Endothelial cell of umbilical vein (primary cell): ENCODE measurements around the gene REPS1. TPM values are rescaled to one million over a fixed set of nuclear protein-coding genes. Genes with fewer than 3 reads are reported as not detected.

Experiments used
- BruUV-seq: library from RNA; stranded (reverse); fragments of 400-500 nt; replicated peaks from 2 replicates; lab custom pipeline; 2021; lab: Mats Ljungman, UMichigan
- CTCF ChIA-PET: fragments of 300-600, 350-600 bp; sonication (Branson Sonifier 250); formaldehyde crosslinking; loops from one replicate; lab custom pipeline; 2021; ENCODE audit warnings: antibody characterized with exemption, inconsistent platforms; lab: Charles Lee
- POLR2A ChIA-PET: fragments of 300-600, 350-600 bp; sonication (Branson Sonifier 250); formaldehyde crosslinking; loops from one replicate; lab custom pipeline; 2021; ENCODE audit warnings: antibody characterized with exemption, inconsistent platforms; lab: Charles Lee
- DNase-seq: peaks from one replicate; pipeline ENCODE4 v3.0.0-alpha.2; 2011; ENCODE audit warnings: low read depth, low spot score
- FAIRE-seq: peaks from 2 replicates; lab custom pipeline; 2011; peaks lifted over from hg19 to GRCh38; lab: Jason Lieb, UNC
- H2AFZ ChIP-seq: 2 replicates; pipeline ENCODE4 v1.6.0; 2012; ENCODE audit warnings: low read depth, low read length, control low read depth, inconsistent platforms
- H3K27ac ChIP-seq: 2 replicates; pipeline ENCODE4 v1.5.1; 2011; ENCODE audit warnings: low read depth, mild to moderate bottlenecking, control low read depth, low read length, moderate library complexity; ENCODE audit not compliant: insufficient read depth
- H3K27me3 ChIP-seq, 2 experiments: 2 replicates each; pipeline versions ENCODE4 v1.6.0 to v1.6.1; 2011; ENCODE audit warnings: low read length in 2 of 2, mixed read lengths in 1 of 2; ENCODE audit not compliant: control insufficient read depth in 2 of 2, insufficient read depth in 2 of 2
- H3K36me3 ChIP-seq, 2 experiments: 2 replicates in 1 of 2; 3 replicates in 1 of 2; pipeline ENCODE4 v1.5.1; 2011; ENCODE audit warnings: low read length in 2 of 2, mild to moderate bottlenecking in 1 of 2, moderate library complexity in 1 of 2; ENCODE audit not compliant: control insufficient read depth in 2 of 2, insufficient read depth in 2 of 2; ENCODE audit errors: extremely low read depth in 1 of 2
- H3K4me1 ChIP-seq: 3 replicates; pipeline ENCODE4 v1.5.1; 2011; ENCODE audit warnings: mild to moderate bottlenecking, low read length; ENCODE audit not compliant: control insufficient read depth, insufficient read depth; ENCODE audit errors: extremely low read depth
- H3K4me2 ChIP-seq: 2 replicates; pipeline ENCODE4 v1.6.1; 2011; ENCODE audit warnings: low read length, control low read depth, mixed read lengths; ENCODE audit not compliant: insufficient read depth
- H3K4me3 ChIP-seq, 3 experiments: fragments of 200-600 bp in 1 of 3; sonication (generic), shearing (Covaris generic) in 1 of 3; replicated peaks in 1 of 3; 2 replicates each; pipeline ENCODE4 v1.5.1; 2011 to 2016; ENCODE audit warnings: control low read depth in 3 of 3, low read length in 3 of 3, mild to moderate bottlenecking in 2 of 3, inconsistent platforms in 1 of 3, low read depth in 1 of 3, moderate library complexity in 1 of 3; ENCODE audit not compliant: insufficient read depth in 1 of 3
- H3K79me2 ChIP-seq: 2 replicates; pipeline ENCODE4 v1.6.0; 2012; ENCODE audit warnings: low read length, inconsistent platforms; ENCODE audit not compliant: control insufficient read depth, insufficient read depth
- H3K9ac ChIP-seq: replicated peaks from 2 replicates; pipeline ENCODE3; 2011; ENCODE audit warnings: low read length, control low read depth; ENCODE audit not compliant: insufficient read depth; ENCODE audit errors: extremely low read depth
- H3K9me1 ChIP-seq: replicated peaks from 3 replicates; pipeline ENCODE4 v1.6.0; 2011; ENCODE audit warnings: mild to moderate bottlenecking, low read length; ENCODE audit not compliant: control insufficient read depth, insufficient read depth; ENCODE audit errors: extremely low read depth
- H3K9me3 ChIP-seq: replicated peaks from 2 replicates; pipeline ENCODE4 v1.5.1; 2012; ENCODE audit warnings: low read length, inconsistent platforms; ENCODE audit not compliant: control insufficient read depth, insufficient read depth
- H4K20me1 ChIP-seq: replicated peaks from 2 replicates; pipeline ENCODE3; 2011; ENCODE audit warnings: mild to moderate bottlenecking, low read length; ENCODE audit not compliant: control insufficient read depth, insufficient read depth; ENCODE audit errors: extremely low read depth
- EZH2 ChIP-seq: IDR thresholded peaks from 2 replicates; pipeline ENCODE4 v1.6.1; 2012; ENCODE audit warnings: borderline replicate concordance, low read depth, mild to moderate bottlenecking, moderate library complexity, low read length, inconsistent platforms; ENCODE audit not compliant: severe bottlenecking
- GATA2 ChIP-seq: IDR thresholded peaks from 2 replicates; pipeline ENCODE4 v1.7.0; 2011; ENCODE audit warnings: low read depth, mild to moderate bottlenecking, moderate library complexity, mixed read lengths, low read length; ENCODE audit not compliant: insufficient read length, insufficient read depth
- JUN ChIP-seq: IDR thresholded peaks from 2 replicates; pipeline ENCODE4 v1.6.1; 2011; ENCODE audit warnings: borderline replicate concordance, low read depth; ENCODE audit not compliant: insufficient read length, insufficient read depth
- MYC ChIP-seq: IDR thresholded peaks from one replicate; pipeline ENCODE4 v1.6.1; 2011; ENCODE audit warnings: mild to moderate bottlenecking, low read depth, low read length
- POLR2AphosphoS5 ChIP-seq: IDR thresholded peaks from 2 replicates; pipeline ENCODE4 v1.6.1; 2012; ENCODE audit warnings: low read depth, mild to moderate bottlenecking, control low read depth, low read length, moderate library complexity; ENCODE audit not compliant: insufficient read depth
- dilution Hi-C: fragments of 300-500 bp; cut with MboI; formaldehyde crosslinking; loops from one replicate; pipeline ENCODE4 v1.15.0; 2019; ENCODE audit warnings: low sequenced_read_pairs; ENCODE audit not compliant: extremely low pct_ligation_motif_present
- intact Hi-C: fragments of 100-400 bp; cut with micrococcal nuclease; formaldehyde crosslinking; loops from one replicate; pipeline ENCODE4 v1.10.0; 2022
- polyA plus RNA-seq, 4 experiments: library from polyadenylated mRNA; depleted of rRNA in 3 of 4; stranded (reverse) in 3 of 4; unstranded in 1 of 4; fragments of >200 nt; gene quantifications; 2 replicates each; pipeline versions ENCODE4 v1.2.1 to v1.2.3, GENCODE V29; 2011 to 2012; ENCODE audit warnings: missing spikeins in 1 of 4
- total RNA-seq: library from RNA; stranded (reverse); gene quantifications from 2 replicates; pipeline ENCODE4 v1.2.3, GENCODE V29; 2021
- TF ChIP-seq, protein P1 (sequence below), 2 donors: IDR thresholded peaks; 1 replicate in 1 of 2; 2 replicates in 1 of 2; pipeline ENCODE4 v1.5.1; 2011; ENCODE audit warnings: low read length in 2 of 2, mild to moderate bottlenecking in 2 of 2, moderate library complexity in 2 of 2, control low read depth in 1 of 2, inconsistent platforms in 1 of 2, low read depth in 1 of 2; ENCODE audit not compliant: insufficient read depth in 1 of 2; ENCODE audit errors: extremely low read depth in 1 of 2

Gene REPS1
- total and polyA plus RNA-seq, 2 donors (not counting 3 experiments of a cell fraction or from before 2014, with no cell fraction given), result 20.6 to 35.0 TPM

DNA sequence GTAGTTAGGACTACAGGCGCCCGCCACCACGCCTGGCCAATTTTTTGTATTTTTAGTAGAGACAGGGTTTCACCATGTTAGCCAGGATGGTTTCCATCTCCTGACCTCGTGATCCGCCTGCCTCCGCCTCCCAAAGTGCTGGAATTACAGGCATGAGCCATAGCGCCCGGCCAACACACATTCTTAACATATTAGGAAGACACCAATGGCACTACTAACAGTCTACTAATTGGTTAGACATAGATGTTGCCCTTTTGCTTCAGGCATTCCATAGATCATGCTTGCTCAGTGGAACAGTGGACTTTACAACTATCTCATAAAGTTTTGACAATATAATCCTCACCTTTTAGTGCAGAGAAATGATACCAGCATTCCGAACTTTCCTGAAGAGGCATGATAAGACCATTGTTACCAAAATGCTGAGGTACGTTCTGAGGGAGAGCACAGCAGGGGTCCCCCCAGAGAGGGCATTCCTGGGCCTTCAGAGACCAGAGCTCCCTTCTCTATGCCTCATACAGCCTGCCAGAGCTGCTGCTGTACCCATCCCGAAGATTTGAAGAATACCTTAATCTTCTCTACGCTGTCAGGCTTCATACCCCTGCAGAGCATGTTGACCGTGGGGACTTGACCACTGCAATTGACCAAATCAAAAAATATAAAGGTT lies 102.8 kb downstream of the REPS1 start:
- no TSS peak for BruUV-seq
- Histone ChIP-seq H2AFZ (no peak overlapping the region), H3K9me1 (no peaks in the 10 kb centered on the region), H3K9ac (no peak overlapping the region), H3K4me1 (no peaks in the 10 kb centered on the region), H3K79me2 (no peaks in the 10 kb centered on the region), H3K27ac (no peak overlapping the region), H3K9me3 (no peaks in the 10 kb centered on the region), H4K20me1 (no peaks in the 10 kb centered on the region), H3K36me3 (no peaks in the 10 kb centered on the region), H3K4me2 (no peak overlapping the region), H3K27me3 (peaks cover 0 to 1% of the 10 kb centered on the region in 2 experiments), H3K4me3 (no peak overlapping the region)
- POLR2A ChIA-PET, result no interaction called here
- DNase-seq, result no peak
- intact Hi-C loops (no loop called here), dilution Hi-C loops (no loop called here)
- no peak for TF ChIP-seq MYC
- no peak for TF ChIP-seq GATA2
- TF ChIP-seq, protein P1, sequence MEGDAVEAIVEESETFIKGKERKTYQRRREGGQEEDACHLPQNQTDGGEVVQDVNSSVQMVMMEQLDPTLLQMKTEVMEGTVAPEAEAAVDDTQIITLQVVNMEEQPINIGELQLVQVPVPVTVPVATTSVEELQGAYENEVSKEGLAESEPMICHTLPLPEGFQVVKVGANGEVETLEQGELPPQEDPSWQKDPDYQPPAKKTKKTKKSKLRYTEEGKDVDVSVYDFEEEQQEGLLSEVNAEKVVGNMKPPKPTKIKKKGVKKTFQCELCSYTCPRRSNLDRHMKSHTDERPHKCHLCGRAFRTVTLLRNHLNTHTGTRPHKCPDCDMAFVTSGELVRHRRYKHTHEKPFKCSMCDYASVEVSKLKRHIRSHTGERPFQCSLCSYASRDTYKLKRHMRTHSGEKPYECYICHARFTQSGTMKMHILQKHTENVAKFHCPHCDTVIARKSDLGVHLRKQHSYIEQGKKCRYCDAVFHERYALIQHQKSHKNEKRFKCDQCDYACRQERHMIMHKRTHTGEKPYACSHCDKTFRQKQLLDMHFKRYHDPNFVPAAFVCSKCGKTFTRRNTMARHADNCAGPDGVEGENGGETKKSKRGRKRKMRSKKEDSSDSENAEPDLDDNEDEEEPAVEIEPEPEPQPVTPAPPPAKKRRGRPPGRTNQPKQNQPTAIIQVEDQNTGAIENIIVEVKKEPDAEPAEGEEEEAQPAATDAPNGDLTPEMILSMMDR (IDR thresholded peaks at IDR 0.05; ENCODE audit: extremely low read depth in 1 of 2, insufficient read depth in 1 of 2, low read depth in 1 of 2, low read length in 2 of 2), result no peak
- no peak for TF ChIP-seq JUN
- no peak for TF ChIP-seq POLR2AphosphoS5
- TF ChIP-seq EZH2, result no peak
- CTCF ChIA-PET, result interaction anchor here (1.9 kb wide), 1 partner anchor 11 kb away, joined by 6 read pairs; no protein-coding TSS in a partner anchor
- no peak for FAIRE-seq
